Measurements from ENCODE around the gene DENND1A.

- TF ChIP-seq KAT7 (CRISPR knock-in tag; IDR thresholded peaks at IDR 0.05; ENCODE audit: borderline replicate concordance), result no peak
- no peak for TF ChIP-seq SMAD4 (CRISPR knock-in tag; IDR thresholded peaks at IDR 0.05)
- no peak for TF ChIP-seq USF2 (CRISPR knock-in tag; IDR thresholded peaks at IDR 0.05)
- no peak for TF ChIP-seq ZNF416 (CRISPR knock-in tag; IDR thresholded peaks at IDR 0.05)
- no peak for TF ChIP-seq PRDM15 (CRISPR knock-in tag; IDR thresholded peaks at IDR 0.05)
- TF ChIP-seq CTCF (IDR thresholded peaks at IDR 0.05), result no peak
Observed at GRCh38 chr9:123617286-123617685, 312.6 kb downstream of the DENND1A start.
